Measurements from ENCODE around the gene FAM229A.

FAM229A gene

GRCh38 chr1:32334864-32335534 is 27.3 kb downstream of the FAM229A start:
- H3K4me1 ChIP-seq (ENCODE audit: control insufficient read depth, low read depth, low read length), result peaks cover 29% of the 10 kb centered on the region
- H3K36me3 ChIP-seq (ENCODE audit: control insufficient read depth, low read depth, low read length), result peaks cover 44% of the 10 kb centered on the region
- peak overlapping the region; percentile 87 for H3K4me3 ChIP-seq (ENCODE audit: low read length)
- H3K27ac ChIP-seq (ENCODE audit: low read length), result peak overlapping the region; percentile 51
- H3K9ac ChIP-seq (ENCODE audit: low read length), result peak overlapping the region; percentile 92
- H3K27me3 ChIP-seq (ENCODE audit: control insufficient read depth, insufficient read depth, low read length), result peaks cover 8% of the 10 kb centered on the region
- H3K9me3 ChIP-seq (ENCODE audit: control insufficient read depth, low read depth, low read length), result no peaks in the 10 kb centered on the region

- peaks cover 29% of the 10 kb centered on the region for H3K4me1 ChIP-seq (ENCODE audit: control insufficient read depth, low read depth, low read length)
- H3K27ac ChIP-seq (ENCODE audit: low read length), result no peak overlapping the region
- peaks cover 8% of the 10 kb centered on the region for H3K27me3 ChIP-seq (ENCODE audit: control insufficient read depth, insufficient read depth, low read length)
- peak overlapping the region; percentile 87 for H3K4me3 ChIP-seq (ENCODE audit: low read length)
- peaks cover 51% of the 10 kb centered on the region for H3K36me3 ChIP-seq (ENCODE audit: control insufficient read depth, low read depth, low read length)
- H3K9ac ChIP-seq (ENCODE audit: low read length), result peak overlapping the region; percentile 92
- no peaks in the 10 kb centered on the region for H3K9me3 ChIP-seq (ENCODE audit: control insufficient read depth, low read depth, low read length)
Measured at GRCh38 chr1:32334274-32334861, 27.9 kb downstream of the FAM229A start.

GRCh38 chr1:32333251-32333963 is 28.9 kb downstream of the FAM229A start:
- Histone ChIP-seq H3K4me1 (ENCODE audit: control insufficient read depth, low read depth, low read length) (peaks cover 27% of the 10 kb centered on the region), H3K36me3 (ENCODE audit: control insufficient read depth, low read depth, low read length) (peaks cover 60% of the 10 kb centered on the region), H3K4me3 (ENCODE audit: low read length) (peak overlapping the region; percentile 87), H3K9ac (ENCODE audit: low read length) (no peak overlapping the region), H3K27me3 (ENCODE audit: control insufficient read depth, insufficient read depth, low read length) (peaks cover 8% of the 10 kb centered on the region), H3K27ac (ENCODE audit: low read length) (no peak overlapping the region), H3K9me3 (ENCODE audit: control insufficient read depth, low read depth, low read length) (no peaks in the 10 kb centered on the region)

GRCh38 chr1:32332290-32333079 is 29.8 kb downstream of the FAM229A start:
- Histone ChIP-seq H3K27ac (ENCODE audit: low read length) (no peak overlapping the region), H3K4me3 (ENCODE audit: low read length) (no peak overlapping the region), H3K36me3 (ENCODE audit: control insufficient read depth, low read depth, low read length) (peaks cover 68% of the 10 kb centered on the region), H3K27me3 (ENCODE audit: control insufficient read depth, insufficient read depth, low read length) (peaks cover 8% of the 10 kb centered on the region), H3K4me1 (ENCODE audit: control insufficient read depth, low read depth, low read length) (peaks cover 24% of the 10 kb centered on the region), H3K9me3 (ENCODE audit: control insufficient read depth, low read depth, low read length) (no peaks in the 10 kb centered on the region), H3K9ac (ENCODE audit: low read length) (no peak overlapping the region)

- H3K27me3 ChIP-seq (ENCODE audit: control insufficient read depth, insufficient read depth, low read length), result peaks cover under 1% of the 10 kb centered on the region
- H3K4me3 ChIP-seq (ENCODE audit: low read length), result no peak overlapping the region
- peaks cover 20% of the 10 kb centered on the region for H3K4me1 ChIP-seq (ENCODE audit: control insufficient read depth, low read depth, low read length)
- H3K36me3 ChIP-seq (ENCODE audit: control insufficient read depth, low read depth, low read length), result peaks cover 76% of the 10 kb centered on the region
- no peak overlapping the region for H3K27ac ChIP-seq (ENCODE audit: low read length)
- no peaks in the 10 kb centered on the region for H3K9me3 ChIP-seq (ENCODE audit: control insufficient read depth, low read depth, low read length)
- no peak overlapping the region for H3K9ac ChIP-seq (ENCODE audit: low read length)
Measured at GRCh38 chr1:32331549-32331948, 30.7 kb downstream of the FAM229A start.

- Histone ChIP-seq H3K9me3 (ENCODE audit: control insufficient read depth, low read depth, low read length) (no peaks in the 10 kb centered on the region), H3K4me3 (ENCODE audit: low read length) (no peak overlapping the region), H3K27ac (ENCODE audit: low read length) (no peak overlapping the region), H3K27me3 (ENCODE audit: control insufficient read depth, insufficient read depth, low read length) (no peaks in the 10 kb centered on the region), H3K9ac (ENCODE audit: low read length) (no peak overlapping the region), H3K4me1 (ENCODE audit: control insufficient read depth, low read depth, low read length) (peaks cover 20% of the 10 kb centered on the region), H3K36me3 (ENCODE audit: control insufficient read depth, low read depth, low read length) (peaks cover 76% of the 10 kb centered on the region)
Measured at GRCh38 chr1:32330558-32331151, 31.6 kb downstream of the FAM229A start.

GRCh38 chr1:32329931-32330466 is 32.3 kb downstream of the FAM229A start:
- Histone ChIP-seq H3K36me3 (ENCODE audit: control insufficient read depth, low read depth, low read length) (peaks cover 81% of the 10 kb centered on the region), H3K4me1 (ENCODE audit: control insufficient read depth, low read depth, low read length) (peaks cover 20% of the 10 kb centered on the region), H3K27ac (ENCODE audit: low read length) (no peak overlapping the region), H3K4me3 (ENCODE audit: low read length) (no peak overlapping the region), H3K9me3 (ENCODE audit: control insufficient read depth, low read depth, low read length) (no peaks in the 10 kb centered on the region), H3K9ac (ENCODE audit: low read length) (no peak overlapping the region), H3K27me3 (ENCODE audit: control insufficient read depth, insufficient read depth, low read length) (no peaks in the 10 kb centered on the region)

GRCh38 chr1:32327204-32327603 is 35.1 kb downstream of the FAM229A start:
- Histone ChIP-seq H3K36me3 (ENCODE audit: control insufficient read depth, low read depth, low read length) (peaks cover 60% of the 10 kb centered on the region), H3K9ac (ENCODE audit: low read length) (no peak overlapping the region), H3K4me3 (ENCODE audit: low read length) (no peak overlapping the region), H3K27ac (ENCODE audit: low read length) (no peak overlapping the region), H3K4me1 (ENCODE audit: control insufficient read depth, low read depth, low read length) (peaks cover 2% of the 10 kb centered on the region), H3K27me3 (ENCODE audit: control insufficient read depth, insufficient read depth, low read length) (no peaks in the 10 kb centered on the region), H3K9me3 (ENCODE audit: control insufficient read depth, low read depth, low read length) (no peaks in the 10 kb centered on the region)

- H3K4me3 ChIP-seq (ENCODE audit: low read length), result no peak overlapping the region
- H3K27ac ChIP-seq (ENCODE audit: low read length), result no peak overlapping the region
Measured at GRCh38 chr1:32321712-32322291, 40.5 kb downstream of the FAM229A start.

GRCh38 chr1:32318127-32318869 is 44.0 kb downstream of the FAM229A start:
- H3K36me3 ChIP-seq (ENCODE audit: control insufficient read depth, low read depth, low read length), result peaks cover 14% of the 10 kb centered on the region
- H3K9ac ChIP-seq (ENCODE audit: low read length), result no peak overlapping the region
- no peaks in the 10 kb centered on the region for H3K9me3 ChIP-seq (ENCODE audit: control insufficient read depth, low read depth, low read length)
- H3K27me3 ChIP-seq (ENCODE audit: control insufficient read depth, insufficient read depth, low read length), result no peaks in the 10 kb centered on the region
- H3K27ac ChIP-seq (ENCODE audit: low read length), result no peak overlapping the region
- no peaks in the 10 kb centered on the region for H3K4me1 ChIP-seq (ENCODE audit: control insufficient read depth, low read depth, low read length)
- H3K4me3 ChIP-seq (ENCODE audit: low read length), result no peak overlapping the region

More at GRCh38 chr1:32321712-32322291, 40.5 kb downstream of the FAM229A start:
- H3K9ac ChIP-seq (ENCODE audit: low read length), result no peak overlapping the region
- H3K4me1 ChIP-seq (ENCODE audit: control insufficient read depth, low read depth, low read length), result no peaks in the 10 kb centered on the region
- H3K9me3 ChIP-seq (ENCODE audit: control insufficient read depth, low read depth, low read length), result no peaks in the 10 kb centered on the region
- peaks cover 22% of the 10 kb centered on the region for H3K36me3 ChIP-seq (ENCODE audit: control insufficient read depth, low read depth, low read length)
- no peaks in the 10 kb centered on the region for H3K27me3 ChIP-seq (ENCODE audit: control insufficient read depth, insufficient read depth, low read length)

Data from iPS-18a (cell line).